Measurements from ENCODE around the gene AGPS.

- no peak for TF ChIP-seq POLR2A (IDR thresholded peaks at IDR 0.05)
- TF ChIP-seq, protein P1, sequence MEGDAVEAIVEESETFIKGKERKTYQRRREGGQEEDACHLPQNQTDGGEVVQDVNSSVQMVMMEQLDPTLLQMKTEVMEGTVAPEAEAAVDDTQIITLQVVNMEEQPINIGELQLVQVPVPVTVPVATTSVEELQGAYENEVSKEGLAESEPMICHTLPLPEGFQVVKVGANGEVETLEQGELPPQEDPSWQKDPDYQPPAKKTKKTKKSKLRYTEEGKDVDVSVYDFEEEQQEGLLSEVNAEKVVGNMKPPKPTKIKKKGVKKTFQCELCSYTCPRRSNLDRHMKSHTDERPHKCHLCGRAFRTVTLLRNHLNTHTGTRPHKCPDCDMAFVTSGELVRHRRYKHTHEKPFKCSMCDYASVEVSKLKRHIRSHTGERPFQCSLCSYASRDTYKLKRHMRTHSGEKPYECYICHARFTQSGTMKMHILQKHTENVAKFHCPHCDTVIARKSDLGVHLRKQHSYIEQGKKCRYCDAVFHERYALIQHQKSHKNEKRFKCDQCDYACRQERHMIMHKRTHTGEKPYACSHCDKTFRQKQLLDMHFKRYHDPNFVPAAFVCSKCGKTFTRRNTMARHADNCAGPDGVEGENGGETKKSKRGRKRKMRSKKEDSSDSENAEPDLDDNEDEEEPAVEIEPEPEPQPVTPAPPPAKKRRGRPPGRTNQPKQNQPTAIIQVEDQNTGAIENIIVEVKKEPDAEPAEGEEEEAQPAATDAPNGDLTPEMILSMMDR (IDR thresholded peaks at IDR 0.05): no peak
Observed at GRCh38 chr2:177391822-177392372, 676 bp upstream of the AGPS start.
